ENCODE data around the gene TAP2. TPM values are rescaled to one million over a fixed set of nuclear protein-coding genes. Genes with fewer than 3 reads are reported as not detected.
"Not testable (repeated sequence)": the region's sequence is repeated elsewhere in the genome, so short reads cannot be mapped to it uniquely, and the experiment has no call there.

TAP2 gene
- polyA plus RNA-seq, 1 of the 3 experiments (the other 2 are of a cell fraction), result 19.9 TPM

DNA sequence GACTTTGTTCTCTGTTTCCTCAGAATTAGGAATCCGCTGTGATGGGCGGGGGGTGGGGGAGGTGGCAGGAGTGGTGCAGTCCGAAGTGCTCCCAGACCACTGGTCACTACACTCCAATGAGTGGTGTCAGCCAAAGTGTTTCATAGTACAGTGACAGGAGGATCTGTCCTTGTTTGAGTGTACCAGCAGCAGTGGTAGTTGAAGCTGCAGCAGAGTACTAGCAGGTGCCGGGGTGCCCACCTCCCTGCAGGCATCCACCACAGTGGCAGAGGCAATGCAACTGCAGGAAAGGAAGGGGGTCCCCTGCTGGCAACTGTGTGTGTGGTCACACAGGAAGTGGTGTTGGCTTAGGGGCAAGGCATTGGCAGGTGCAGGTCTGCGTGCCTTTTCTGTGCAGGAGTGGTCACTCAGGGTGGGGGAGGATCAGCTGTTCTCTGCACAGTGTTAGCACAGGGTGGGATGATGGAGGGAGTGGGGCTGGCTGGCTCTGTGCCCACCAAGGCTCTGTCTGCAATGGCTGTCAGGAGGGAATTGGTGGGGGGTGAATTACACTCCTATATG is 31.4 kb downstream of the TAP2 start:
- H3K4me1 ChIP-seq (ENCODE audit: control insufficient read depth in 1 of 2, insufficient read depth in 2 of 2, low read depth in 1 of 2, low read length in 1 of 2), result no peaks in the 10 kb centered on the region
- no peaks in the 10 kb centered on the region for H4K20me1 ChIP-seq (ENCODE audit: insufficient read depth)
- H3K79me2 ChIP-seq (ENCODE audit: insufficient read depth), result no peaks in the 10 kb centered on the region
- peaks cover 20% of the 10 kb centered on the region; the same call in 1 of the 2 replicates for H3K27me3 ChIP-seq (ENCODE audit: insufficient read depth)
- POLR2A ChIA-PET, result no interaction called here
- no peak overlapping the region for H3K9ac ChIP-seq
- no peak overlapping the region for H3K27ac ChIP-seq (ENCODE audit: low read depth in 2 of 2, low read length in 1 of 2)
- H3K9me3 ChIP-seq, result no peaks in the 10 kb centered on the region
- DNase-seq, result no peak
- no peaks in the 10 kb centered on the region for H3K36me3 ChIP-seq (replicated peaks in 1 of 2; ENCODE audit: control insufficient read depth in 1 of 2, insufficient read depth in 2 of 2, low read length in 1 of 2)
- H3K9me2 ChIP-seq, result no peaks in the 10 kb centered on the region
- H3K4me2 ChIP-seq, result no peak overlapping the region
- no peaks in the 10 kb centered on the region for H3F3A ChIP-seq (replicated peaks; ENCODE audit: insufficient read depth)
- H2AFZ ChIP-seq (ENCODE audit: low read depth), result no peak overlapping the region
- H3K4me3 ChIP-seq (ENCODE audit: low read depth in 2 of 2, low read length in 1 of 2), result no peak overlapping the region
- 8% methylated on average over 3 of the region's 5 CpGs for WGBS (ENCODE audit: low lambda C conversion rate)
- TF ChIP-seq MXI1 (IDR thresholded peaks at IDR 0.05; ENCODE audit: low read depth, low read length), result no peak
- TF ChIP-seq, protein P1, sequence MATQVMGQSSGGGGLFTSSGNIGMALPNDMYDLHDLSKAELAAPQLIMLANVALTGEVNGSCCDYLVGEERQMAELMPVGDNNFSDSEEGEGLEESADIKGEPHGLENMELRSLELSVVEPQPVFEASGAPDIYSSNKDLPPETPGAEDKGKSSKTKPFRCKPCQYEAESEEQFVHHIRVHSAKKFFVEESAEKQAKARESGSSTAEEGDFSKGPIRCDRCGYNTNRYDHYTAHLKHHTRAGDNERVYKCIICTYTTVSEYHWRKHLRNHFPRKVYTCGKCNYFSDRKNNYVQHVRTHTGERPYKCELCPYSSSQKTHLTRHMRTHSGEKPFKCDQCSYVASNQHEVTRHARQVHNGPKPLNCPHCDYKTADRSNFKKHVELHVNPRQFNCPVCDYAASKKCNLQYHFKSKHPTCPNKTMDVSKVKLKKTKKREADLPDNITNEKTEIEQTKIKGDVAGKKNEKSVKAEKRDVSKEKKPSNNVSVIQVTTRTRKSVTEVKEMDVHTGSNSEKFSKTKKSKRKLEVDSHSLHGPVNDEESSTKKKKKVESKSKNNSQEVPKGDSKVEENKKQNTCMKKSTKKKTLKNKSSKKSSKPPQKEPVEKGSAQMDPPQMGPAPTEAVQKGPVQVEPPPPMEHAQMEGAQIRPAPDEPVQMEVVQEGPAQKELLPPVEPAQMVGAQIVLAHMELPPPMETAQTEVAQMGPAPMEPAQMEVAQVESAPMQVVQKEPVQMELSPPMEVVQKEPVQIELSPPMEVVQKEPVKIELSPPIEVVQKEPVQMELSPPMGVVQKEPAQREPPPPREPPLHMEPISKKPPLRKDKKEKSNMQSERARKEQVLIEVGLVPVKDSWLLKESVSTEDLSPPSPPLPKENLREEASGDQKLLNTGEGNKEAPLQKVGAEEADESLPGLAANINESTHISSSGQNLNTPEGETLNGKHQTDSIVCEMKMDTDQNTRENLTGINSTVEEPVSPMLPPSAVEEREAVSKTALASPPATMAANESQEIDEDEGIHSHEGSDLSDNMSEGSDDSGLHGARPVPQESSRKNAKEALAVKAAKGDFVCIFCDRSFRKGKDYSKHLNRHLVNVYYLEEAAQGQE (IDR thresholded peaks at IDR 0.05; ENCODE audit: low read depth, low read length), result no peak
- CTCF ChIA-PET, result interaction anchor here (0.6 to 1.0 kb wide), 2 partner anchors 32 to 177 kb away, joined by 3 to 5 read pairs; partner anchors contain the start of gene TAP2

- CTCF ChIA-PET, result interaction anchor here (2.9 to 3.8 kb wide), 2 partner anchors 63 to 392 kb away, joined by 9 to 14 read pairs; no protein-coding TSS in a partner anchor
- H3K36me3 ChIP-seq (replicated peaks in 1 of 2; ENCODE audit: control insufficient read depth in 1 of 2, insufficient read depth in 2 of 2, low read length in 1 of 2); DNase-seq; H3K9me3 ChIP-seq; H3K79me2 ChIP-seq (ENCODE audit: insufficient read depth); H3K9ac ChIP-seq; H3K4me1 ChIP-seq (ENCODE audit: control insufficient read depth in 1 of 2, insufficient read depth in 2 of 2, low read depth in 1 of 2, low read length in 1 of 2); H3K27ac ChIP-seq (ENCODE audit: low read depth in 2 of 2, low read length in 1 of 2); H4K20me1 ChIP-seq (ENCODE audit: insufficient read depth); POLR2A ChIA-PET; H3K4me3 ChIP-seq (ENCODE audit: low read depth in 2 of 2, low read length in 1 of 2); H2AFZ ChIP-seq (ENCODE audit: low read depth); H3K9me2 ChIP-seq; H3K4me2 ChIP-seq; H3F3A ChIP-seq (replicated peaks; ENCODE audit: insufficient read depth): not testable (repeated sequence)
- peaks cover 20% of the 10 kb centered on the region; the same call in 1 of the 2 replicates for H3K27me3 ChIP-seq (ENCODE audit: insufficient read depth)
These were observed 33.1 kb downstream of the TAP2 start for GRCh38 chr6:32805404-32805803.

DNA sequence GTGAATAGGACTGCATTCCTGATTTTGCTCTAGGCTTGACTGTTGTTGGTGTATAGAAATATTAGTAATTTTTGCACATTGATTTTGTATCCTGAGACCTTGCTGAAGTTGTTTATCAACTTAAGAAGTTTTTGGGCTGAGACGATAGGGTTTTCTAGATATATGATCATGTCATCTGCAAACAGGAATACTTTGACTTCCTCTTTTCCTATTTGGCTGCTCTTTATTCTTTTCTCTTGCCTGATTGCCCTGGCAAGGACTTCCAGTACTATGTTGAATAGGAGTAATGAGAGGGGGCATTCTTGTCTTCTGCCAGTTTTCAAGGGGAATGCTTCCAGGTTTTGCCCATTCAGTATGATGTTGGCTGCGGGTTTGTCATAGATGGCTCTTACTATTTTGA is 35.1 kb downstream of the TAP2 start:
- peaks cover 15% of the 10 kb centered on the region; the same call in 1 of the 2 replicates for H3K27me3 ChIP-seq (ENCODE audit: insufficient read depth)
- no peak overlapping the region for H3K27ac ChIP-seq (ENCODE audit: low read depth in 2 of 2, low read length in 1 of 2)
- H3K4me3 ChIP-seq (ENCODE audit: low read depth in 2 of 2, low read length in 1 of 2), result no peak overlapping the region
- H2AFZ ChIP-seq (ENCODE audit: low read depth), result no peak overlapping the region
- no peak for TF ChIP-seq JUND (IDR thresholded peaks at IDR 0.05)
- TF ChIP-seq NFIC (IDR thresholded peaks at IDR 0.05; ENCODE audit: borderline replicate concordance), result no peak
- TF ChIP-seq MXI1 (IDR thresholded peaks at IDR 0.05; ENCODE audit: low read depth, low read length), result no peak
- no peak for TF ChIP-seq CTCF (IDR thresholded peaks at IDR 0.05)
- TF ChIP-seq, protein P2, sequence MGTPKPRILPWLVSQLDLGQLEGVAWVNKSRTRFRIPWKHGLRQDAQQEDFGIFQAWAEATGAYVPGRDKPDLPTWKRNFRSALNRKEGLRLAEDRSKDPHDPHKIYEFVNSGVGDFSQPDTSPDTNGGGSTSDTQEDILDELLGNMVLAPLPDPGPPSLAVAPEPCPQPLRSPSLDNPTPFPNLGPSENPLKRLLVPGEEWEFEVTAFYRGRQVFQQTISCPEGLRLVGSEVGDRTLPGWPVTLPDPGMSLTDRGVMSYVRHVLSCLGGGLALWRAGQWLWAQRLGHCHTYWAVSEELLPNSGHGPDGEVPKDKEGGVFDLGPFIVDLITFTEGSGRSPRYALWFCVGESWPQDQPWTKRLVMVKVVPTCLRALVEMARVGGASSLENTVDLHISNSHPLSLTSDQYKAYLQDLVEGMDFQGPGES (IDR thresholded peaks at IDR 0.05; ENCODE audit: low read depth, low read length), result no peak
- TF ChIP-seq, protein P3, sequence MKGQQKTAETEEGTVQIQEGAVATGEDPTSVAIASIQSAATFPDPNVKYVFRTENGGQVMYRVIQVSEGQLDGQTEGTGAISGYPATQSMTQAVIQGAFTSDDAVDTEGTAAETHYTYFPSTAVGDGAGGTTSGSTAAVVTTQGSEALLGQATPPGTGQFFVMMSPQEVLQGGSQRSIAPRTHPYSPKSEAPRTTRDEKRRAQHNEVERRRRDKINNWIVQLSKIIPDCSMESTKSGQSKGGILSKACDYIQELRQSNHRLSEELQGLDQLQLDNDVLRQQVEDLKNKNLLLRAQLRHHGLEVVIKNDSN (IDR thresholded peaks at IDR 0.05; ENCODE audit: borderline replicate concordance, low read depth), result no peak
- TF ChIP-seq ZBTB33 (IDR thresholded peaks at IDR 0.05; ENCODE audit: borderline replicate concordance, low read depth), result no peak
- POLR2A ChIA-PET, result no interaction called here
- no peak overlapping the region for H3K4me2 ChIP-seq
- H3K9me2 ChIP-seq, result no peaks in the 10 kb centered on the region
- H3K9me3 ChIP-seq, result no peaks in the 10 kb centered on the region
- H3K9ac ChIP-seq, result no peak overlapping the region
- H4K20me1 ChIP-seq (ENCODE audit: insufficient read depth), result no peaks in the 10 kb centered on the region
- 2% methylated on average over 2 of the region's 2 CpGs for WGBS (ENCODE audit: low lambda C conversion rate)
- no peak for DNase-seq
- no peaks in the 10 kb centered on the region for H3F3A ChIP-seq (replicated peaks; ENCODE audit: insufficient read depth)
- H3K79me2 ChIP-seq (ENCODE audit: insufficient read depth), result no peaks in the 10 kb centered on the region
- H3K4me1 ChIP-seq (ENCODE audit: control insufficient read depth in 1 of 2, insufficient read depth in 2 of 2, low read depth in 1 of 2, low read length in 1 of 2), result no peaks in the 10 kb centered on the region
- CTCF ChIA-PET, result interaction anchor here (0.6 to 3.8 kb wide), 5 partner anchors 35 to 869 kb away, joined by 3 to 14 read pairs (median 4); partner anchors contain the start of gene TAP2
- H3K36me3 ChIP-seq (replicated peaks in 1 of 2; ENCODE audit: control insufficient read depth in 1 of 2, insufficient read depth in 2 of 2, low read length in 1 of 2), result no peaks in the 10 kb centered on the region
